DMS53 treated with DMSO at 0.1 percent for 48 hours (cell line): ENCODE results near the gene SH3RF1.

Source experiments
- DNase-seq: peaks from one replicate; lab custom pipeline; 2025; ENCODE audit not compliant: unreplicated experiment; lab: John Stamatoyannopoulos, UW

SH3RF1 gene

DNA sequence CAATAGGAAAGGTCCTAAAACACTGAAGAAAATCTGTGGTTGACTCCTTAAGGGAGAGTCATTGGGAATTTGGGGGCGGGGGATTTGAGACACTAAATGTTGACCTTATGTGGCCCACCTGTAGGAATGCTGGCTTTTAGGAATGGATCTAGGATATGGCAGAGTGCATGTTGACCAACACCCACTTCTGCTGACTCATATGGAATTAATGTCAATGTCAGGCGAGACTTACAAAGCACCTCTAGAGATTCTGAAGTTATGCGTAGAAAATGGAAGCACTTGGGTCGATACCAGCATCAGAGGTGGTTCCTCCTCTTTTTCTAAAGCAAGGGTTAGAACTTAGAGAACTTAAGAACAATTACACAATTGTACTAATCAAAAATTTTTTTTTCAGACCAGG is 160.1 kb downstream of the SH3RF1 start:
- no peak for DNase-seq

DNA sequence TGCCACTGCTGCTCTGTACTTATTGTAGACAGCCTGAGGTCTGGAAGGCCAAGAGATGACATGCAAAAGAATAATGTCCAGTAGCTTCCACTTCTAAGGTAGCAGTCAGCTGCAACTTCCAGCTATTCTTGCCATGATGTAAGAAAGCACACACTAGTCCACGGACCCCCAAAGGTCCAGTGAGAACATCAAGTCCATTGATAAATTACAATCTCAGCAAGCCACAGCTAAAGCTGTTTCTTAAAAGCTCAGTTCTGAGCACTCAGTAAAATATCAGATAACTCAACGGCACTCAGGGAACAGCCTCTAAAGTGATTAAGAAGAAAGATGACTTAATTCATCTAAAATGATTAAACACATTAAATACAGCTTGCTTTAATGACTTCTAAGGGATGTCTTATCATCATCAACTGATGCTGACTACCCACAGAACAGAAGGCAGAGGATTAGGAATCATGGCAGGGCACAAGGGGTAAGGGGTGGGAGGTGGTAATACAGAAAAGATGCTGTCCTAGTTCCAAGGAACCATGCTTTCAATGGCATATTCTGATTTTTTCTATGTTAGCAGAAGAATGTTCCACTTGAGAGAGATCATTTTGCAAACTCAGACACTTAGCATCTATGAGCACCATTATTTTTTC is 161.6 kb downstream of the SH3RF1 start:
- no peak for DNase-seq

DNA sequence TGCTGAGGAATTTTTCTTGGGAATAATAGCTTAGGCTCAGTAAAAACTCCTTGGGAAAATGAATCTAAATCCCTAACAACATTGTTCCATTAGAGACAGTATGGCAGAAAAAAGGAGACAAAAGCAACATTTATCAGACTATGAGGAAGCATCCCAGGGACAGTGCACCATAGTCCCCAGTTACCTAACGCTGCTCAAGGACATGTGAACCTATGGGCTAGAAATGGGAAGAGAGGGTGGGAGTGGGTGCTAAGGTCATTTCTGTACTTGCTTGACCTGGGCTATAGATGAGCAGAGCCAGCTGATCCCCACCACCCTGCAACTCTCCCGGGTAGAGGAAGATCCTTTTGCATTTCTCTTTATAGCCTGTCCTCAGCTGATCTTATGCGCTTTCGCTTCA is 162.5 kb downstream of the SH3RF1 start:
- no peak for DNase-seq

DNA sequence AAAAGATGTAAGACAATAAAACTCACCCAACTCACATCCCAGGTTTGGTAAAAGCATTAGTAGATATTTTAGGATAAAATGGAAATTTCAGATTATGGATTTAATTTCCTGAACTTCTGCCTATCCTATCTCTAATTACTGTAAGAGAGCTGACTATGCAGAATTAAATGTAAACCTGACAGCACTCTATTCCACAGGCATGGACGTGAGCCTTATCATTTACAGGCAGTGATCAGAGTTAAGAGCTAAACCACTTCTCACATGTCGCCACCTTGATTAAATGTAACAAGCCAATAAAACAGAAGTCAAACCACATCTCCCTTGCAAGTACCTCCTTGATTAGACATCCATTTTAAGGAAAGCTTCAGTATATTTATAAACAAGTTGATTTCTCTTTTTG is 163.2 kb downstream of the SH3RF1 start:
- DNase-seq = no peak

DNA sequence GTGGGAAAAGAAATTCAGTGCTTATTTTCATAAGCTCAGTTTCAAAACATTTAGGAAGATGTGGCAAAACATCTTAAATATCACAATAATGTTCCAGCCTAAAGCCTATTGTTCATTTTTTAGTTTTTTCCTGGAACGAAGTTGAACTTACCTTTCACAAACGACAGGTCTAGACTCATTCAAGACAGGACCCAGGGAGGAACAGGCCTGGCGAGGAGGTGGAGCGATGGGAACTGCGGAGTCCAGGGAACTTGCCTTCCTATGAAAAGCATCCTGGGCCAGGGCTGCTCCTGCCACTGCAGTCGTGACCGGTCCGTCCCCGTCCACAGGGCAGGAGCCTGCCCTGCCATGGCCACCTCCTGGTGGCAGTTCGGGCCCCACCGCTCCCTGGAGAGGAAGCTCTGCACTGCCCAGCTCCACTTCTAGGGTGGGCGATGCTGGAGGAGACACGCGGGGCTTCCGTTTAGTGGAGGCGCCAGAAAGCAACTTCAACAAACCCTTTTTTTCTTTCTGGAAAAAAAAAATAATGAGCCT is 164.0 kb downstream of the SH3RF1 start:
- DNase-seq = no peak

DNA sequence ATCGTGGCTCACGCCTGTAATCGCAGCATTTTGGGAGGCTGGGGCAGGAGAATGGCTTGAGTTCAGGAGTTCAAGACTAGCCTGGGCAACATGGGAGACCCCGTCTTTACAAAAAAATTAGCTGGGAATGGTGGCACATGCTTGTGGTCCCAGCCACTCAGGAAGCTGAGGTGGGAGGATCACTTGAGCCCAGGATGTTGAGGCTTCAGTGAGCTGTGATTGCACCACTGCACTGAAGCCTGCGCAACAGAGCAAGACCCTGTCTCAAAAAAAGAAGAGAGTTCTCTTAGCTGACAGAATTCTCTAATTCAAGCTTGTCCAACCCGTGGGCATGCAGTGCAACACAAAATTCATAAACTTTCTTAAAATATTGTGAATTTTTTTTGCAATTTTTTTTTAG is 165.1 kb downstream of the SH3RF1 start:
- no peak for DNase-seq

DNA sequence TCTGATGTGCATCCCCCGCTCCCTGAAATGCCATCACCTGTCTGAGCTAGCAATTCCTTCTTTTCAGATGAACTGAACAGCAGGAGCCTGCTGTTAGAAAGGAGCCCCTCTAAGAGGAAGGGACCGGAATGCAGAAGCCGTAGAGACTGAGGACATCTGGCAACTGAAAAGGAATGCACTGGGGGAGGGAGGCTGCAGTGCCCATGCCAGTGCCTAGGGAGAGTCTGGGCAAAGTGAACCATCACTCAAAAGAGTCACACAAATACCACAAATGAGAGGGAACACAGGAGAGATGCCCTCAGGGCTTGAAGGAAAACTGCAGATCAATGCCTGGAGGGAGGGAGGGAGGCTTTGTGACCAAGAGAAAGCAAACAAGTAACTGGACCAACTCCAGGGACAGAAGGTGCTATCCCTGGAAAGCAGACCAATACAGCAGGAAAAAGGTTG is 166.8 kb downstream of the SH3RF1 start:
- no peak for DNase-seq

DNA sequence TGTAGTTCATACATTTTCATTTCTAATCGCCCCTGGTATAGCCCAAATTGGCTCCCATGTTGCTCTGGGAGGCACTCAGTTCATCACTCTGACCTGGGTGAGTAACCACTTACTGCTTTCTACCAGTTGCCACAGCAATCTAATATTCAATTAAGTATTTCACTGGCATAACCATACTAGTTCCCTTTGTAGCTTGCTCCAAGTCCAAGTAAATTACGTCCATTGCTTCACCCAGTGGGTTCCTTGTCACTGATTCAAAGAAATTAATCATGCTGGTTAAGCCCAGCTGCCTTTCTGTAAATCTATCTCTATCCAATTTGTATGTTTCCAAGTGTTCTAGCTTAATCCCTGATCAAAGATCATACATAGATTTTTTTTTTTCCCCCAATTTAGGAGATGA is 168.7 kb downstream of the SH3RF1 start:
- no peak for DNase-seq

DNA sequence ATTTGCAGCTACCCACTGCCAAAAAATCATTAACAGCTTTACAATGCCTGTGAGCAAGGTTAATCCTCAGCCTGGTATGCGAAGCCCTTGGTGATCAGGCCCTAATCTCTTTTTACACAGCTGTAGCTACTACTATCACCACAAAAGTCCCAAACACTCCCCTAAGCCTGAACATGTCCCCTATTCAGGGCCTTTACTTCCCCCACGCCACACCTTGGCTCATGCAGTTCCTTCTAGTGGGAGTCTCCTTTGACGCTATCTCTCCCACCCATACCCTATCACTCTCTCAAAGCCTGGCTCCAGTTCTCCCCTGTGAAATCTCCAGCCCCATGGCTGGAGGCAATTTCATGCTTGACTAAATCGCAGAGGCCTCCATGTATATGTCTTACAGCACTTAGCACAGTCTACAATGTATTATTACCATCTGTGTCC is 170.1 kb downstream of the SH3RF1 start:
- DNase-seq = no peak

DNA sequence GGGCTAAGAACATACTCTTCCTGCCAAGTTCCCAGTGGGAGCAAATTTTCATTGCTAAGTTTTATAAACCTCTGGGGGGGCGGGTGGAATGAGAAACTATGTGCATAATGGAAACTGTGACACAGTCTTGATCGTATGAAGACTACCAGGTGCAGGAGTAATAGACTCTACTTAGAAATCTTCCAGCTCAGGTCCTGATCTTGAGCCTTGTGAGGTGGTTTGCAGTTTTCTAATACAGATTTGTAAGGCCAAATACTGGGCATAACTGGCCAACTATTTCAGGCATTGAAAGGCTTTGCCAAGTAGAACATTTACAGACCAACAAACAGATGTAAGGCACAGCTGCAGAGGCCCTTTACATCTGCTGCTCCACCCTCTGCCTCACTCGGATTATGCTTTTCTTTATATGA is 171.0 kb downstream of the SH3RF1 start:
- no peak for DNase-seq

DNA sequence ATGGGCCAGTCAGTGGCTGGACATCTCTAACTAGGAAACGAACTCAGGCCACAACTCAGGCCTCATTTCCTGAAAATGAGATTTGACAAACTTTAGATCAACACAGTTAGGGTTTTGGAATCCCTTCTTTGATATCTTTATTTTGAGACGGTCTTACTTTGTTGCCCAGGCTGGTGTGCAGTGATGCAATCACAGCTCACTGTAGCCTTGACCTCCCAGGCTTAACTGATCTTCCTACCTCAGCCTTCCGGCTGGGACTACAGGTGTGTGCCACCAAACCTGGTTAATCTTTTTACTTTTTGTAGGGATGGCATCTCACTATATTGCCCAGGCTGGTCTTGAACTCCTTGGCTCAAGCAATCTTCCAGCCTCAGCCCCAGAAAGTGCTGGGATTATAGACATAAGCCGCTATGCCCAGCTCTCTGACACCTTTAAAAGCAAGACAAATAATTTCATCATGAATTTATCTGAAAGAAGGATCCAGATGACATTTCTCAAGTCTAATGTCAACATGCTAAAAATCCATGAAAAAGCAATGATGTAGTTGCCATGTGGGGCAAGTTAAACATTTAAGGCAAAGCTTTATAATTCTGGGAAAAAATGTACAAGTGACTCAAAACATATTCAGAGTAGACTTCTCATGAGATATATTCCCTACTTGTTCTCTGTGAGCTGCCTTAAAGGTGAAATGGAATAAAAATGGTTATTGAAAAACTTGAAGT is 171.6 kb downstream of the SH3RF1 start:
- no peak for DNase-seq

DNA sequence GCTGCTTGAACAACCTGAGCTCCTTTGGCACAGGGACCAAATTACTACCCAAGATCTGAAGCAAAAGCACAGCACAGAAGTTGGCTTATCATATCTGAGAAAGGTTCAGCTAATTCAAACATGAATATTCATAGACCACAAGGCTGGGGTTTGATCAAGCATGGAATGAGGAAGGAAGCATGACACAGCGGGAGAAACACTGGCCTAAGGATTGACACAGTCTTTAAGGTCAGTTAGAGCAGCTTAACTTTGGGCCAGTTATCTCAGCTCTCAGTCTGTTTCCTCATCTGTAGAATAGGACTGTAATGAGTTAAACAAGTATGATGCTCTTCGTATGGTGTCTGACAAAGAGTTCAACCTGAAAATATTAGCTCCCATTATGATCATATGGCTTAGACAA is 172.2 kb downstream of the SH3RF1 start:
- DNase-seq = no peak

DNA sequence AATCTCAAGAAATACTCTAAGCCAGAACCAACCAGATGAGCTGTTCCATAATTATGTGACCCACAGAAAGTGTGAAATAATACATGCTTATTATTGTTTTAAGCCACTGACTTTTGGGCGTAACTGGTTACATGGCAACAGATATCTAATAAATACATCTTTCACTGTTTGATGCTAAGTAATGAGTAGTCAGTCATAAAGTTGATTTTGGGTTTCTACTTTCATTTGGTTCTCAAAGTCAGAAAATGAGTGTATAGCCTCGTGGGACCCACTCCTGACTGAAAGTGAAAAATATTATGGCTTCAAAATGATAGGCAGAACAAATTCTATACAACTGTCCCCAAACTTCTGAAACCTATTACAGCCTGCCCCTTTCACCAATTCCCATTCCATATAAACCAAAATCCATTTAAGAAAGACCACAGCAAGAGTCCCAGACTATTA is 172.7 kb downstream of the SH3RF1 start:
- no peak for DNase-seq

DNA sequence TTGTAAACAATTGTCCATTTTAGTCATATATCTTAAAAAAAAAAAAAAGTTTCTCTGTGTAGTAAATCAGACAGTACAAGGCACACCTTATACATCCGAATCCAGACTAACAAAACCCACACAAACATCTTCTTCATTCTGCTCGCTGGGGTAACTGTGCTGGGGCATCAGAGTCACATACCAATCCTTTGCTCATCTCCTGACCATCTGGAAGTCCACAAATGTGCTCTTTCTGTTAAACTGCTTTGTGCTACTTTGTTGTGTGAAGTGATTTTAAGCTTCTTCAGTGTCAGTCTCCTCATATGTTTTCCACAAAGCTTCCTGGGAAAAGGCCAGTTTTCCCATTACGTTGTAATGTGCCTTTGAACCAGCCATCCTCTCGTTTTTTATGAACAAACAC is 174.5 kb downstream of the SH3RF1 start:
- DNase-seq = no peak

DNA sequence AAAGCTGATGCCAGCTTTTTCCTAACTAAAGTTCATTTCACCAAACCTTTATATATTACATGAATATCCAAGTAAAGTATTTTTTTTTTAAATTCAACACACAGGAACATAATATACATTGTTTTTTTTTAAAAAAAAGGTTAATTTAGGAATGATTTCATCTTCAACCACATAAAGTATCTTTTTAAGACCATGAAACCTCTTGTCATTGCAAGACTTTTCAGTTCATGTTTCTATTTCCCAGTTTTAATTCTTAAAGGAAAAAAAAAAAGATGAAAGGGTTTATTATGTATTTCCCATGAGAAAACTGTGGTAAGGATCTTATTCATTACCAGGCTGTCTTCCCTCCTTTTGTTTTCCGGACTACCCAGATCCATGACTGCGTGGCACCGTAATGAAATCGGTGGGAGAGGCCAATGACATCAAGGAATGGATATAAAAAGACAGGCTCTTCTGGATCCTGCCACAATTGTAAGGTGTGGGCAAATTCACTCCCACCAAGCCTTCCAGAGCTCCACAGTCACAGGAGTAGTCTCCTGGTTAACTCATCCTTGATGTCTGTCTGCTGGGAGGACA is 176.0 kb downstream of the SH3RF1 start:
- no peak for DNase-seq

DNA sequence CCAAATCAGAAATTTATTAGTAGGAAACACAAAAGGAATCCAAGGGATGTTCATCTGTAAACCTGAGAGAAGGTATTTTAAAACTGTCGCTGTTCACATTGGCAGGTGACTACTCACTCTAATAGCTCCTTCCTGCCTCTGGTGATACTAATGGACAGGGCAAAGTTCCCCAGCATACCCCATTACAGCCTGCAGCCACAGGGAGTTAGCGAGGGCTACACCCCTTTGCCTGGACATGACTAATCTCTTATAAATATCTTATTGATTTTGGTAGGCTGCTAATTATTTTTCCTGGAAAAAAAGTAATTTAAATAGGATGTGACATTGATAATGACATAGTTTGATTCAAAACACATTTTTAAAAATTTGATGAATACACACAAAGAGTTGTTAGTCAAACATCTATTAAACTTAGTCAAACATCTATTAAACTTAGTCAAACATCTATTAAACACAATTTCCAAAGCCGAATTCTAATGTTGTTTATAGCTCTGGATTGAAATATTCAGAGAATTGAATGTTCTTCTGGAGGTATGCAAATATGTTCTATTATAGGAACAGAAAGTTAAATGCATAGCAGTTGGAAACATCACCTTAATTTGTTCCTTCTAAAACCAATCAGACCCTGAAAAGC is 177.8 kb downstream of the SH3RF1 start:
- DNase-seq = no peak

DNA sequence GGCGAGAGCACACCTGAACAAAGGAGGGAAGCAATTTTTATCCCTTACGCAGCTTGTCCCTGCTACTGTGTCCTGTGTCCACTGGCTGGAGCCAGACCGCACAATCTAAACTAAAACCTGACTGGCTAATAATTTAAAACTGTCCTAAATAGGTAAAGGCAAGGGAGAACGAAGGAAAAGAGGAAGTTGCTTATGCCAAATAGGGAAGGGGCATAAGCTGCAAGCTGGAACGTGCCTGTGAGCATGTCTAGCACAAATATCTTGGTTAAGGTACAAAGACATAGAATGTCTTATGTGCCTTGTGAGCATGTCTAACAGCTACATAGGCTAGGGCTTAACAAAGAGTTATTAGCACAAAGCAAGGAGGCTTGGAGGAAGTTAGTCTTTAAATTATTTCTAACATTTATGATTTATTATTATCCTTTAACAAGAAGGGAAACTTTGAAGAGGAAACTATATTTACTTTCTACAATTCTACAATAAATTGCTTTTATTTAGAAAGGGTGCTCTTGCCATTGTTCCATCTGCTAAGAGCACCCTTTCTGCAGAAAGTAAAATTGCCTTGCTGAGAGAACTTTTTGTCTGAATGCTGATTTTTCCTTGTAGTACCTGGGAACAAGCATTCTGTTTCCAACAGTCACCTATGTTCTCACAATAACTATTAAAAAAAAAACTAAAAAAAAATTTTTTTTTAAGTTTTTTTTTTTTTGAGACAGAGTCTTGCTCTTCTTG is 180.1 kb downstream of the SH3RF1 start:
- DNase-seq = no peak

DNA sequence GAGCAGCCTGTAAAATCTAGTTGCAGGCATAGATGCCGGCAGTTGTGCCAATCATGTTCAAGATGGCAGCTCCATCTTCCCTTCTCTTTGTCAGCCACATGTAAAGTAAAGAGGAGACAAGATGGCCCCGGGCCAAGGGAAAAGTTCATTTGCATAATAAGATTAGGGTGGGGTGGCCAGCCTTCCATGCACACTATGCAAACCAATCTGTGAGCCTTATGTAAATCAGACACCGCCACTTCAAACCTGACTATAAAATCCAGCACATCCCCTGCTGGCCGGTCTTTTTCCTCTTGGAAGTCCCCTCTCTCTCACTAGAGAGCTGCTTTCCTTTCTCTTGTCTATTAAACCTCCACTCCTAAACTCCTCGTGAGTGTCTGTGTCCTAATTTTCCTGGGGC is 181.8 kb downstream of the SH3RF1 start:
- no peak for DNase-seq

DNA sequence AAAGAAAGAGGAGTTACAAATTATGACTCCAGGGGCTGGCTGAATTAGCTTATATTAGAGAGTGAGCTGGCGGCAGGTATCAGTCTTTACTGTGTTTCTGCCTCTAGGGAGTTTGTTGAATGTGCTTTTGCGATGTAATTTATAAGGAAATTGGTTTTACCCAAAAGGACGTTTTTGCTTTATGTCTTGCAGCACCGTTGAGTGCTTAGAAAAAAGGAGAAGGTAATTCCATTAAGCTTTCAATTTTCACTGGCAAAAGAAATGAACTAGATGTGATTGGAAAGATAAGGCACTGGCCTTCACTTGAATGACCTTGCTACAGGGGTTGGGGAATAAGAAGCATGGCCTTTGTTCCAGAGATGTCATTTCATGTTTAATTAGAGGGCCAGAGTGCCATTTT is 185.8 kb downstream of the SH3RF1 start:
- no peak for DNase-seq

DNA sequence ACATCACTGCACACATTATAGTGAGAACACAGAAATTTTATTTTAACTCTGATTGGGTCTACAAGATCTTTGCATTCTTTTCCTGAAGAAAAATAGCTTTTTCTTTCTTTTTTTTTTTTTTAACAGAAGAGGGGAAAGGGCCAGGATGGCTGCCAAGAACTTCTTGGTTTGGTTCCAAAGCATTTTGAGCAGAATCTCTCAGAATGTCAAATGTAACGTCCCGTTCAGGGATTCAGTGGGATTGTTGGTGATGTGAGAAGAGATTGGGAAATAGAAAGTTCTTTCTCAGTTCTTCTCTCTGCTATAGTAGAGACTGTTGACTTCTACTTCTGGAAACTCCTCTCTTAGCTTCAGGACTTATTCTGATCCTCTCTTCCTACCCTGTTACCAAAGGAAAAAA is 189.8 kb downstream of the SH3RF1 start:
- no peak for DNase-seq
